Parathyroid adenoma (tissue), 2 donors: Measurements from ENCODE around the gene ARHGAP27.

Experiments
- H2AFZ ChIP-seq: fragments of 300-600 bp; sonication (generic); one replicate; pipeline ENCODE4 v1.7.0; 2017; ENCODE audit warnings: antibody characterized with exemption, mild to moderate bottlenecking
- H3K27ac ChIP-seq: fragments of 300-600 bp; sonication (generic); one replicate; pipeline ENCODE4 v1.7.0; 2017
- H3K27me3 ChIP-seq: fragments of 300-600 bp; sonication (generic); one replicate; pipeline ENCODE4 v1.7.0; 2017; ENCODE audit warnings: low read length; ENCODE audit not compliant: control insufficient read depth, insufficient read depth
- H3K36me3 ChIP-seq: fragments of 300-600 bp; sonication (generic); one replicate; pipeline ENCODE4 v1.7.0; 2017; ENCODE audit warnings: low read length; ENCODE audit not compliant: control insufficient read depth, insufficient read depth
- H3K4me1 ChIP-seq: fragments of 300-600 bp; sonication (generic); one replicate; pipeline ENCODE4 v1.7.0; 2017; ENCODE audit warnings: control low read depth
- H3K4me2 ChIP-seq: fragments of 300-600 bp; sonication (generic); one replicate; pipeline ENCODE4 v1.7.0; 2017; ENCODE audit warnings: low read length
- H3K4me3 ChIP-seq: fragments of 300-600 bp; sonication (generic); one replicate; pipeline ENCODE4 v1.7.0; 2017; ENCODE audit warnings: low read depth, low read length
- H3K79me2 ChIP-seq: fragments of 300-600 bp; sonication (generic); one replicate; pipeline ENCODE4 v1.7.0; 2017; ENCODE audit warnings: control low read depth
- H3K9ac ChIP-seq: fragments of 300-600 bp; sonication (generic); one replicate; pipeline ENCODE4 v1.7.0; 2017; ENCODE audit warnings: mild to moderate bottlenecking
- H3K9me3 ChIP-seq: fragments of 300-600 bp; sonication (generic); one replicate; pipeline ENCODE4 v1.7.0; 2017; ENCODE audit warnings: low read length; ENCODE audit not compliant: control insufficient read depth
- CTCF ChIP-seq: fragments of 300-600 bp; sonication (generic); IDR thresholded peaks from one replicate; pipeline ENCODE4 v1.7.0; 2017; ENCODE audit warnings: antibody characterized with exemption, mild to moderate bottlenecking
- donor health status: primary hyperparathyroidism.

ARHGAP27 gene

GRCh38 chr17:45376171-45377005 lies 56.3 kb downstream of the ARHGAP27 start:
- H2AFZ ChIP-seq, result no peak overlapping the region
- no peak overlapping the region for H3K4me2 ChIP-seq
- H3K79me2 ChIP-seq, result no peaks in the 10 kb centered on the region
- no peaks in the 10 kb centered on the region for H3K36me3 ChIP-seq
- no peak overlapping the region for H3K4me3 ChIP-seq
- no peak overlapping the region for H3K9ac ChIP-seq
- no peaks in the 10 kb centered on the region for H3K27me3 ChIP-seq
- no peak for TF ChIP-seq CTCF
- no peaks in the 10 kb centered on the region for H3K9me3 ChIP-seq
- peaks cover 9% of the 10 kb centered on the region for H3K4me1 ChIP-seq
- H3K27ac ChIP-seq, result no peak overlapping the region

DNA sequence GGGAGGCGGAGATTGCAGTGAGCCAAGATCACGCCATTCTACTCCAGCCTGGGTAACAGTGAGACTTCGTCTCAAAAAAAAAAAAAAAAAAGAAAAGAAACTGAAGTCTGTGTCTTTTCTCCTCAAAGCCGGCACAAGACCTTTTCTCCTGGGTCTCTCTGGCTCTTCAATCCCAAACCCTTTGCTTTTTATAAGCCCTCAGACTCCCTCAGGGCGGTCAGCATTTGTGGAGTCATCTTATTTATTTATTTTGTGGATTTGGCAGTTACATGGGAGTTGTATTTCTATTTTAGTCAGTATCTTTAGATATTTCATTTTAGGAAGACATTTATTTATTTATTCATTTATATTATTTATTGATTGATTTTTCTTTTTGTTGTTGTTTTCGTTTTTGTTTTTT lies 58.2 kb downstream of the ARHGAP27 start:
- H3K27ac ChIP-seq, result no peak overlapping the region
- H3K36me3 ChIP-seq, result no peaks in the 10 kb centered on the region
- H3K4me1 ChIP-seq, result peaks cover 12% of the 10 kb centered on the region
- no peak overlapping the region for H3K9ac ChIP-seq
- H3K9me3 ChIP-seq, result no peaks in the 10 kb centered on the region
- TF ChIP-seq CTCF, result no peak
- no peaks in the 10 kb centered on the region for H3K79me2 ChIP-seq
- H3K4me3 ChIP-seq, result no peak overlapping the region
- no peak overlapping the region for H2AFZ ChIP-seq
- no peak overlapping the region for H3K4me2 ChIP-seq
- H3K27me3 ChIP-seq, result no peaks in the 10 kb centered on the region

GRCh38 chr17:45372325-45372869 lies 60.3 kb downstream of the ARHGAP27 start:
- H3K9me3 ChIP-seq, result no peaks in the 10 kb centered on the region
- peak overlapping the region; percentile 63 for H3K4me2 ChIP-seq
- H3K79me2 ChIP-seq, result no peaks in the 10 kb centered on the region
- peaks cover 12% of the 10 kb centered on the region for H3K4me1 ChIP-seq
- H2AFZ ChIP-seq, result peak overlapping the region; percentile 100
- peak overlapping the region; percentile 68 for H3K27ac ChIP-seq
- no peak overlapping the region for H3K9ac ChIP-seq
- H3K36me3 ChIP-seq, result no peaks in the 10 kb centered on the region
- no peak for TF ChIP-seq CTCF
- H3K27me3 ChIP-seq, result no peaks in the 10 kb centered on the region
- H3K4me3 ChIP-seq, result peak overlapping the region; percentile 34

- Histone ChIP-seq H3K4me1 (peaks cover 12% of the 10 kb centered on the region), H3K36me3 (no peaks in the 10 kb centered on the region), H2AFZ (peak overlapping the region; percentile 100), H3K27me3 (no peaks in the 10 kb centered on the region), H3K27ac (peak overlapping the region; percentile 68), H3K9ac (no peak overlapping the region), H3K4me2 (peak overlapping the region; percentile 63), H3K9me3 (no peaks in the 10 kb centered on the region), H3K4me3 (peak overlapping the region; percentile 34), H3K79me2 (no peaks in the 10 kb centered on the region)
- TF ChIP-seq CTCF, result no peak
These were observed 61.0 kb downstream of the ARHGAP27 start for GRCh38 chr17:45371414-45372324.
